Stimulated activated naive CD4-positive, alpha-beta T cell treated with Interleukin-2 at 50 U/mL for 16 hours (primary cell): Measurements from ENCODE around the gene UBA1.
A peak's percentile ranks its signal among the peaks of the same experiment; 100 is the strongest.
"Not testable (repeated sequence)": the region's sequence is repeated elsewhere in the genome, so short reads cannot be mapped to it uniquely, and the experiment has no call there.

Experiments
- DNase-seq: peaks from one replicate; lab custom pipeline; 2025; lab: John Stamatoyannopoulos, UW

The UBA1 gene

DNA sequence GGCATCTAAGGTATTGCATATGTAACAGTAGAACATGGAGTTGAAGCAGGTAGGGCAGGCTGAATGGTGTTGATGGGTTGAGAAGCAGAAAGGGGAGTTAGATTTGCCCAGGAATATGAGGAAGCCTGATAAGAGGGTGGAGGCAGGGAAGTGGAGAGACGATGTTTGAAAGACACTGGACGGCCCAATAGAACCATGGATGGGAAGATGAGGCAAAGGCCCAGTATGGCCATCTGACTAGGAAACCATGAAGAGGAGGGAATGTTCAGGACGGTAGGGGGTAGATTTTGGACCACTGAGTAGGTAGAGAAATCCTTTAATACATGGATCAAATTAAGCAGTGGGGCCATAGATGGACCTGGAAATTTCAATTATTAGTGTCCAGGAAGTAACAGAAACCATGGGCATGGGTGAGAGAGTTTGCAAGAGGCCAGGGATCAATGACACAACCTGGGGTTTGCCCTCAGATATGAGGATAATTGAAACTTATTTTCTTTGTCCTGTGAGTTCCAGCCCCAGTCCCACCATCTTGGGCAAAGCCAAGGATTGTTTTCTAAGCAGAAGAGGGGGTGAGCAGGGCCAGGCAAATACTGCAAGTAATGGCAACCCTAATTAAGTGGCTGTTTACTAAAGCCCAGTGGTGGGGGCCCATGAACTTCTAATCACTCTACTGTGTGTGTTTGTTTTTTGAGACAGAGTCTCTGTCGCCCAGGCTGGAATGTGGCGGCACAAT, 36.7 kb downstream of the UBA1 start:
- no peak for DNase-seq

DNA sequence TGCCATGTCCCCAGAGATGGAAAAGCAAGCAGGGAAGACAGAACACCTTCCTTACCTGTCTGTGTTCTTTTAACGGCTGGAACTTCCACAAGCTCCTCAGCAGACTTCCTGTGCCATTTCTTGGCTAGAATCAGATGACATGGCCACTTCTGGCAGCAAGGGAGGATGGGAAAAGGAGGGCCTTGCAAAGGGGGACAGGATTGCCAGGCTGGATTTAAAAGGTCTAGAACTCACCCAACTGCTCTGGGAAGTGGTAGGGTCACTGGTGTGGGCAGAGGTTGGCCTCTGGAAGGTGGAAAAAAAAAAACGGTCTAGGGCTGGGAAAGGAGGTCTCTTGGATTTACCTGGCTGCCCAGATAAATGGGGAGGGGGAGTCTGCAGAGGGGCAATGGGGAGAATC, 37.5 kb downstream of the UBA1 start:
- DNase-seq: no peak

DNA sequence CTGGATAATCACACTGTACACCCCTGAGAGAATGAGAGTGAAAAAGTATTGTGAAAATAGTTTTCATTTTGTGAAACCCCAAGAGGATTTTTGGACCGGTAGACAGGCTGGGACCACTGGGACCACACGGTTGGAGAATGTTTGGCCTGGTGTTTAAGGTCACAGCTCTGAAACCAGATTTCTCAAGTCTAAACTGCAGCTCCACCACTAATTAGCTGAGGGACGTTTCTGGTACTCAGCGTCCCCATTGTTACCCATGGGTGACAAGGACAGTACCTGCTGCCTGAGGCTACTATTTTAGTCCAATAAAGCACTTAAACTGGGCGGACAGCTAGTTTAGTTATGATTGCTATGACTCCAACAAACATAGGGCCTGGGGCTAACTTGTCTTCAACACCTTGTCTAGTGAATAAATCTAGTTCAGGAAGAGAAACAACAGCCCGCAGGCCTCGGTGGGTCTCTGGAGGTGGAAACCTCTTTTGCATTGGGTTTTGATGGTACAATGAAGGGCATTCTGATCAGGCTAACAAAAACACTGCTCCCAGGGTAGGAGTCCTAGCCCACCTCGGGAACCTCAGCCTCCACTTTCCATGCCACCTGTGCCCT, 38.7 kb downstream of the UBA1 start:
- no peak for DNase-seq

DNA sequence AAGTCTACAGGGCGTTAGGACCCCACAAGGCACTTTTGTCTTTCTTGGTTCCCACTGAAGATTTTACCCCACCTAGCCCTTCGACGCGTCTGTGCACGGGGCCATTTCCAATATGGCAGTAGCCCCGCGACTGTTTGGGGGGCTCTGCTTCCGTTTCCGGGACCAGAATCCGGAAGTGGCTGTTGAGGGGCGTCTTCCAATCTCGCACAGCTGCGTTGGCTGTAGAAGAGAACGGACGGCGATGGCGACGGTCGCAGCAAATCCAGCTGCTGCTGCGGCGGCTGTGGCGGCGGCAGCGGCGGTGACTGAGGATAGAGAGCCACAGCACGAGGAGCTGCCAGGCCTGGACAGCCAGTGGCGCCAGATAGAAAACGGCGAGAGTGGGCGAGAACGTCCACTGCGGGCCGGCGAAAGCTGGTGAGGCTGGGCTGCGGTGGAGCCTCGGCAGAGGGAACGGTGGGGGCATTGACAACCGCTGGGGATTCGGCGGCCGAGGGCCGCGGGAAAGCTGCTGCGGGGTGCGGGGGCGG, 39.2 kb downstream of the UBA1 start, which contains the start of gene USP11:
TSS of gene USP11 (plus strand) at position 207 of the 530 bp plus-strand sequence. CDS start at position 242, 35 bp downstream.
- peak; percentile 35 for DNase-seq

DNA sequence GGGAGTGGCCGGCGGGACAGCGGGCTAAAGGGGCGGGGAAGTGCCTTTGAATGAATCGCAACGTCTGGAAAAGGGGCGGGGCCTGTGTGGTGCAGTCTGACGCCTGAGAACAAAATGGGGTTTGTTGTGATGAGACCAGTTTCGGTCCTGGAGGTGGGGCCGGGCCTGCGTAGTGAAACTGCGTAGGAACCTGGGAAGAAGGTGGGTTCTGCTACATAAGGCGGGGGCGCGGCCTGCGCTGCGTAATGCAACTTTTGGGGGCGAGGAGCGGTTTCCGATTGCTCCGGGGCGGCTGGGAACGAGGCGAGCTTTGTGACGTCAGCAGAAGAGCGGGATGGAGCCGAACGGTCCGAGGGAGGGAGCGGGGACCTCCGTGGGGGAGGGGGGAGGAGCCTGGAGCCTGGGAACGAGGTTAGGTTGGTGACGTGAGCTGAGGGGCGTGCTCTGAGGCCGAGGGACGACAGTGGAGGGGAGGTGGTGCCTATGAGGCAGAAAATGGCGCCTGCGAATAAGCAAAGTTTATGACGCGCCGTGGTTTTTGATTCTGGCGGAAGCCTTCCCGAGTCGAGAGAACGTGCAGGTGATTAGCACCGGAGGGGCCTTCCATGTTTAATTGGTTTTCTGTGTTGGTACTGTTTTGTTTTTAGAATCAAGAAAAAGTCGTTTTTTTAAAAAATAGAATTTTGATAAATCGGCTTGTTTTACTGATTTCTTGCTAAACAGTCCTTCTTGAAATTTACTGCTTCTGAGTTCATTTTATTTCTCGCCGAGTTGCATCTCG, 39.9 kb downstream of the UBA1 start:
- DNase-seq: peak; percentile 94

DNA sequence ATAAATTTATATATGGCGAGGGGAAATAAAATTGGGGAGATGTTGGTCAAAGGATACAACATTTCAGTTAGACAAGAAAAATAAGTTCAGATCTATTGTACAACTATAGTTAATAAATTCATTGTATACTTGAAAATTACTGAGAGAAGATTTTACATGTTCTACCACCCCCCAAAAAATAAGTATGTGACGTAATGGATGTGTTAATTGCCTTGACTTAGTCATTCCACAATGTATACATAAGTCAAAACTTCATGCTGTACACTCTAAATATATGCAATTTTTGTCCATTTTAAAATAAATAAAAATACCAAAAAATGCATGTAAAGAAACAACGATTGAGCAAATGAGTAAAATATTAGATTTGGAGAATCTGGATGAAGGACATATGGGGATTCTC, 41.0 kb downstream of the UBA1 start:
- no peak for DNase-seq

DNA sequence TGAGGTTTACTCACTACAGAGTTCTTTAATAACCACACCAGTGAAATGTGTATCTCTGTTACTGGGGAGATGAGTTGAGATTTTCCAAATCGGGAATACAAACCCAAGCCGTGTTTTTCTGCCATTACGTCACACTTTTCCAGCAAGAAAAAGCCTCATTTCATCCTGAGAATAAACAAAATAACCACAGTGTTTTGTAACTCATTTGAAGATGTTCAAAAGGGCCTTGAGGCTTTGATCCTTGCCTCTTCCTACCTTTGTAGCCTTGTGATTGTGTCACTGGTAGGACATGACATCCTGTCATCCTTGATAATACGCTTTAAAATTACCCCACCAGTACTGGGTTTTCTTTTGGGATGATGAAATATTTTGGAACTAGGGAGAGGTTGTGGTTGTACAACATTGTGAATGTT, 42.1 kb downstream of the UBA1 start:
- no peak for DNase-seq

DNA sequence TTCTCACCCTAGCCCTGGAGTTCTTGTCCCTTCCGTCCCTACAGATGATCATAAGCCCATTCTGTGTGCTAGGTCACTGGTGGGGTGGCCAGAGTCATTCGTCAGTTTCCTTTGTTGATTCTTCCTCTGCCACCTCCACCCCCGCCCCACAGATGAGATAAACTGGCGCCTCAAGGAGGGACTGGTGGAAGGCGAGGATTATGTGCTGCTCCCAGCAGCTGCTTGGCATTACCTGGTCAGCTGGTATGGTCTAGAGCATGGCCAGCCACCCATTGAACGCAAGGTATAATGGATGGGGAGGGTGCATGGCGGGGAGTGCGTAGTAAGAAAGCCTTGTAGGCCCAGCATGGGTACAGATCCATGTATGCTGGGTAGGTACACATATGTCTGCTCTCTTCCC, 45.6 kb downstream of the UBA1 start:
- no peak for DNase-seq

DNA sequence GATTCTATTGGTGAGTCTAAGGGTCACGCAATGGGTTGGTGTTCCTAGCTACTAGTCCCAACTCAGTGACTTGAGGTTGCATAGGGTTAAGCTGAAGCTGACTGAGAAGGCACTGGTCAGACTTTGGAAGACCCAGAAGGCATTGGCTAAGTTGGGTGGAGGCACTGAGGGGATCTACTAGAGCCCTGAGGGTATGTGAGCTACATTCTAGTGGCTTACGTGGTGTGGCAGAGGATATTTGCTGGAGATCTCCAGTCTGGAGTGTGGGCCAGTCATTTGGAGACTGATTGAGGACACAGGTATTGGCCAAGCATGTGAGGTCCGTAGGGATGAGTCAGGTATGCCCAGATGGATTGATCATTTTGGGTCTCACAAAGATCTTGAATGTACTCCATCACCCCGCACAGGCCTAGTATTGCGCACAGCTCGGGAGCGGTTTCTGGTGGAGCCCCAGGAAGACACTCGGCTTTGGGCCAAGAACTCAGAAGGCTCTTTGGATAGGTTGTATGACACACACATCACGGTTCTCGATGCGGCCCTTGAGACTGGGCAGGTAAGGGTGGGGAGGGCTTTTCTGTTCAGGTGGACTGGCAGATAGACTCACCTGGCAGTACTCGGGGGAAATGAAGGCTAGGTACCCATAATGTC, 46.4 kb downstream of the UBA1 start:
- DNase-seq: no peak

DNA sequence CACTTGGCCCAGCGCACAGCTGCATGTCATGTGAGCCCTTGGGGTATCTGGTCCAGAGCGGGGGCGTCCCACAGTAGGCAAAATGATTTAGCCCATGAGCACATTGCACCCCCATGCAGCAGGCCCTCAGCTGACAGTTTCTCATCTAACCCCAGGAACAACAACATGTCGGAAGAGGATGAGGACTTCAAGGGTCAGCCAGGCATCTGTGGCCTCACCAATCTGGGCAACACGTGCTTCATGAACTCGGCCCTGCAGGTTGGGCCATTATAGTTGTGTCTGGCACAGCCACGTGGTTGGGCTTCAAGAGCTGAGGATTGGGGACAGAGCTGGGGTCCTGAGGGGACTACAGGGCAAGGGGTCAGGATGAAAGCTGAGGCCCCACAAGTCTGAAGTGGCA, 47.0 kb downstream of the UBA1 start:
- no peak for DNase-seq

DNA sequence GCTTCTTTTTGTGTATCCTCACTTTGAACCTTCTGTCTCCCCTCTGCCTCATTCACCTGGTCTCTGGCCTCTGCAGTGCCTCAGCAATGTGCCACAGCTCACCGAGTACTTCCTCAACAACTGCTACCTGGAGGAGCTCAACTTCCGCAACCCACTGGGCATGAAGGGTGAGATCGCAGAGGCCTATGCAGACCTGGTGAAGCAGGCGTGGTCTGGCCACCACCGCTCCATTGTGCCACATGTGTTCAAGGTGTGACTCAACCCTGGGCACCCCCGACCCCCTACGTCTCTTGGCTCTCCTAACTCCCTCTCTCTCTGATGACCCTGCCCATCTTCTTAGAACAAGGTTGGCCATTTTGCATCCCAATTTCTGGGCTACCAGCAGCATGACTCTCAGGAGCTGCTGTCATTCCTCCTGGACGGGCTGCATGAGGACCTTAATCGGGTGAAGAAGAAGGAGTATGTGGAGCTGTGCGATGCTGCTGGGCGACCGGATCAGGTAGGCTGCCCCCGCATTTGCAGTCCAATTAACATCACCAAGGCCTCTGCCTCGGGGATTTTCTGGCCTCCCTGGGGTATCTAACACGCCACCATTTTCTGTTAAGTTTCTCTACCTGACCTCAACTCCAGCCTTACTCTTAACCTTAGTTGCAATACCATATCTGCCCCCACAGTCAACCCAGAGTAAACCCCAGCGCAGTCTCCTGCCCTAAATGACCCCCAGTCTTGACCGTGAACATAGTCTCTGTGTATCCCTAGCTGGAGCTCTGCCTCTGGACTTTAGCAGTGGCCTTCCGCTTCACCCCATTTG, 47.8 kb downstream of the UBA1 start:
- DNase-seq: no peak

DNA sequence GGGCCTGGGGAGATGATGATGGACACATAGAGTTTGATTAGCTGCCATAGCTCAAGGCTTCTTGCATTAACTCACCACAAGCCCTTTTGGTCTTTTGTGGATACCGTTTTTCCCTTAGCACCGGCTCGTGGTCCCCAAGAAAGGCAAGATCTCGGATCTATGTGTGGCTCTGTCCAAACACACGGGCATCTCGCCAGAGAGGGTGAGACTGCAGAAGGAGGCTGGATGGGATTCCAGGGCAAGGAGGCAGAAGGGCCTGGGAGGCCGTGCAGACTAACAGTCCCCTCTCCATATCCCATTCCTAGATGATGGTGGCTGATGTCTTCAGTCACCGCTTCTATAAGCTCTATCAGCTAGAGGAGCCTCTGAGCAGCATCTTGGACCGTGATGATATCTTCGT, 48.7 kb downstream of the UBA1 start:
- no peak for DNase-seq

DNA sequence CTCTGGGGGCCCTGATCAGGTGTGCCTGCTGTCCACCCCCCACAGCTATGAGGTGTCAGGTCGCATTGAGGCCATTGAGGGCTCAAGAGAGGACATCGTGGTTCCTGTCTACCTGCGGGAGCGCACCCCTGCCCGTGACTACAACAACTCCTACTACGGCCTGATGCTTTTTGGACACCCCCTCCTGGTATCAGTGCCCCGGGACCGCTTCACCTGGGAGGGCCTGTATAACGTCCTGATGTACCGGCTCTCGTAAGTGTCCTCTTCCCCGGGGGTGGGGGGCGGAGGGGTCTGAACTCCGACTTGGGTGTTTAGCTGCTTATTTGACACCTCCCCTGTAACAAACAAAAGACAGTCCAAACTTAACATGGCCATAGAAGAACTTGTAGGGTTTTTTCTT, 49.7 kb downstream of the UBA1 start:
- no peak for DNase-seq

DNA sequence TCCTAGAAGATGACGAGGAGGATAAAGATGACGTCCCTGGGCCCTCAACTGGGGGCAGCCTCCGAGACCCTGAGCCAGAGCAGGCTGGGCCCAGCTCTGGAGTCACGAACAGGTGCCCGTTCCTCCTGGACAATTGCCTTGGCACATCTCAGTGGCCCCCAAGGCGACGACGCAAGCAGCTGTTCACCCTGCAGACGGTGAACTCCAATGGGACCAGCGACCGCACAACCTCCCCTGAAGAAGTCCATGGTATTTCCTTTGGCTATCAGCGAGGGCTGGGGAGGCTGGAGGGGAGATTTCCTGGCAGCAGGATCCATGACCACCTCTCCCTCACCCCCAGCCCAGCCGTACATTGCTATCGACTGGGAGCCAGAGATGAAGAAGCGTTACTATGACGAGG, 51.0 kb downstream of the UBA1 start:
- no peak for DNase-seq

DNA sequence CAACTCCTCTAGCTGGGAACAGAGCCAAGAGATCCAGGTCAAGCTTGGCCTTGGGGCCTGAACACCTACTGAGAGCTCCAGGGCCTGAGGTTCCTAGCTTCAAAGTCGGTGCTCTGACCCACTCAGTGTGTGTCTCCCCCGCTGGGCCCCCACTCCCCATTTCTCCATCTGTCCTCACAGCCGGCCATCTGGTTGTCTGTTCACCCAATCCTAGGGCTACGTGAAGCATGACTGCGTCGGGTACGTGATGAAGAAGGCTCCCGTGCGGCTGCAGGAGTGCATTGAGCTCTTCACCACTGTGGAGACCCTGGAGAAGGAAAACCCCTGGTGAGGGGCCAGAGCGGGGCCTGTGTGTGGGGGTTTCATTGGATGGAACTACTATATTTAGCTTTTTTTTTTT, 51.5 kb downstream of the UBA1 start:
- DNase-seq: no peak

DNA sequence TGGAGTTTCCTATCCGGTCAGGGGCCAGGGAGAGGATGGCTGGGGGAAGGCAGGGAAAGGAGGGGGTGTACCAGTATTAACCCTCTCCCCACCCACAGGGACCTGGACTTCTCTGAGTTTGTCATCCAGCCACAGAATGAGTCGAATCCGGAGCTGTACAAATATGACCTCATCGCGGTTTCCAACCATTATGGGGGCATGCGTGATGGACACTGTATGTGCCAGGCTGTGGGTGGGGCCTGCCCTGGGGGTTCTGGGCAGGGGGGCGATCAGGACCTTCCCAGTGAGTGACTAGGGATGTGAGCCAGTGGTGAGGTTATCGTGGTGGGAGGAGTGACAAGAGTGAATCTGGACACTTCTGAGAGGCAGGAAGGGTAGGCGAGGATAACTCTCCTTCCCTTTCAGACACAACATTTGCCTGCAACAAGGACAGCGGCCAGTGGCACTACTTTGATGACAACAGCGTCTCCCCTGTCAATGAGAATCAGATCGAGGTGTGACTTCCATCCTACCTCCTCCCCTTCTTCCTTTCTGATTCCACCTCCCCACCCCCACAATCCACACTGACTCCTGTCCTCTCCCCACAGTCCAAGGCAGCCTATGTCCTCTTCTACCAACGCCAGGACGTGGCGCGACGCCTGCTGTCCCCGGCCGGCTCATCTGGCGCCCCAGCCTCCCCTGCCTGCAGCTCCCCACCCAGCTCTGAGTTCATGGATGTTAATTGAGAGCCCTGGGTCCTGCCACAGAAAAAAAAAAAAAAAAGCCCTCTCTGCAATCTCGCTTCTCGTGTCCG, 53.8 kb downstream of the UBA1 start:
- no peak for DNase-seq

DNA sequence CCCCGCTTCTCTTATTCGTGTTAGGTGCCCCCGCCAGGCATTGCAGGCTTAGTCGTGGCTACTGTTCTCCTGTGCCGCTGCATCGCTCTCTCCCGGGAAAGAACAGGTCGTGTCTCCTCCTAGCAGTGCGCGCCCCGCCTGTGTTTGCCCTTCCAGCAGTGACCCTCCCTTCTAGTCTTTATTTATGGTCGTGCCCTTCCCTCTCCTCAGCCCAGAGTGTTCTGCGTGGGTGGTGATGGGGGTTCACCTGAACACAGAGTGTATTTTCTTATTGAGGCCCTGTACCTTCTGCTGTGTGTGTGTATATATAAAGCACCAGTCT, 54.3 kb downstream of the UBA1 start:
- no peak for DNase-seq

DNA sequence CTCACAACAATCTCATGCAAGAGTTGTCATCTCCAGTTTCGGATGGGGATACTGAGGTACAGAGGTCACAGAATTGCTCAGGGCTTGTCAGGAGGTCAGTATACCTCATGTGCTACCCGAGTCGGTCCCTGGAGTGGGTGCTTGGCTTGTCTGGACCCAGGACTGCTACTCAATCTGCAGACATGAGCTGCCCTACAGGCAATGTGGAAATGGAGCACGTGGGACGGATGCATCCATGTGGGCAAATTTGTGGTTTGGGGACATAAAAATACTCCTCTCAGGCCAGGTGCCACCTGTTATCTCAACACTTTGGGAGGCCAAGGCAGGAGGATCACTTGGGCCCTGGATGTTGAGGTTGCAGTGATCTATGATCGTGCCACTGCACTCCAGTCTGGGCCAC, 54.9 kb downstream of the UBA1 start:
- no peak for DNase-seq

DNA sequence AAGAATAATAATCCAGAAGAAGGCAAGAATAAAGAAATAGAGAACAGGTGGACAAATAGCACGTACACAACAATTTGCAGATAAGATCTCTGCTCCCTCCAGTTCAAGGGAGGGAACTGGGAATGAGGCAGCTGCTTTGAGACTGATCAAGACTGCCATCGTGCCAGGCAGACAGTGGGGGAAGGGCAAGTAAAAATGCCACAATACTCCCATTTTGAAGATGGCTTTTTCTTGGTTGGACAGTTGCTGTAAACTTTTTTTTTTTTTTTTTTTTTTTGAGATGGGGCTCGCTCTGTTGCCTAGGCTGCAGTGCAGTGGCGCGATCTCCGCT, 56.4 kb downstream of the UBA1 start:
- no peak for DNase-seq

DNA sequence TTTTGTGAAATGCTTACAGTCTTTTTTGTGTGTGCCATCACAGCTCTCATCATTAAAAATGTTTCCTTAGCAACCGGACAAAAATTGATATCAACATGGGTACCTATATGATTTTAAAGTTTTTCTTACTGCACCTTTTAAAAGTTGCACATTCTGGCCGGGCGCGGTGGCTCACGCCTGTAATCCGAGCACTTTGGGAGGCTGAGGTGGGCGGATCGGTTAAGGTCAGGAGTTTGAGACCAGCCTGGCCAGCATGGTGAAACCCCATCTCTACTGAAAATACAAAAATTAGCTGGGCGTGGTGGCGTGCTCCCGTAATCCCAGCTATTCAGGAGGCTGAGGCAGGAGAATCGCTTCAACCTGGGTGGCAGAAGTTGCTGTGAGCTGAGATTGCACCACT, 64.0 kb downstream of the UBA1 start:
- DNase-seq: not testable (repeated sequence)
